ENCODE data around the gene CCDC142.
"Not testable (repeated sequence)": the region's sequence is repeated elsewhere in the genome, so short reads cannot be mapped to it uniquely, and the experiment has no call there.

- TF ChIP-seq SIN3A (IDR thresholded peaks at IDR 0.05; ENCODE audit: borderline replicate concordance, insufficient read depth, low read length); TAF1 (IDR thresholded peaks at IDR 0.05; ENCODE audit: borderline replicate concordance, insufficient read depth, low read length); FOXP2 (optimal IDR thresholded peaks at IDR 0.05; ENCODE audit: borderline replicate concordance, extremely low read depth, extremely low read length, insufficient read depth); REST (IDR thresholded peaks at IDR 0.05; ENCODE audit: insufficient read depth in 1 of 2, low read depth in 2 of 2, low read length in 2 of 2): not testable (repeated sequence)
- peak; percentile 26; the same call in 1 of the 2 replicates for TF ChIP-seq POLR2AphosphoS5 (IDR thresholded peaks at IDR 0.05; ENCODE audit: low read depth, low read length)
Observed at GRCh38 chr2:74460187-74460586, 22.6 kb downstream of the CCDC142 start.

Data from PFSK-1 (cell line).